ENCODE results near the gene KCTD12.

- TF ChIP-seq POLR2A (IDR thresholded peaks at IDR 0.05) (no peak), CTCF (IDR thresholded peaks at IDR 0.05) (no peak), POLR2AphosphoS5 (IDR thresholded peaks at IDR 0.05) (no peak)
Observed at GRCh38 chr13:76846363-76846762, 39.8 kb downstream of the KCTD12 start.

All from breast epithelium (tissue), 3 donors.